Activated T-helper 1 cell treated with anti-CD3 and anti-CD28 coated beads, Interleukin-2, amount 50 U/mL, for 16 hours (primary cell): ENCODE data around the gene PRR12.
A peak's percentile ranks its signal among the peaks of the same experiment; 100 is the strongest.

ENCODE experiments used
- DNase-seq, 2 donors: peaks; one replicate each; pipeline ENCODE4 v3.0.0-alpha.2; 2020; ENCODE audit warnings: low read depth in 1 of 2, low spot score in 1 of 2

Gene PRR12

DNA sequence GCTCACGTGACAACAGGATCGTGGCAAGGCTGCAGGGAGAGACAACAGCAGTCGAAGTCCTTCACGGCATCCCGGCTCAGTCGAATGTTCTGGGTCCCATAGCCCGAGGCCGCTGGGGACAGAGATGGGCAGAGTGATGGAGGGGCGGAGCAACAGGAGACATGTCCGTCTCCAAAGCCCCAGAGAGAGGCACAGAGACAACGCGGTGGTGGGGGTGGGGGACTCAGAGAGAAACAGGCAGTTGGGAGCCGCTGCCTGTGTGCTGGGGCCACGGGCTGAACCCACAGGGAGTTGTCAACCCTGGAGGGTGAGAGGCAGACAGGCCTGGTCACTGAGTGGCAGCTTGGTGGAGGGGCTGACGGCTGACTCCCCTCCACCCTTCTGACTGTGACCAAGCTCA, 31.1 kb upstream of the PRR12 start:
- DNase-seq = no peak

DNA sequence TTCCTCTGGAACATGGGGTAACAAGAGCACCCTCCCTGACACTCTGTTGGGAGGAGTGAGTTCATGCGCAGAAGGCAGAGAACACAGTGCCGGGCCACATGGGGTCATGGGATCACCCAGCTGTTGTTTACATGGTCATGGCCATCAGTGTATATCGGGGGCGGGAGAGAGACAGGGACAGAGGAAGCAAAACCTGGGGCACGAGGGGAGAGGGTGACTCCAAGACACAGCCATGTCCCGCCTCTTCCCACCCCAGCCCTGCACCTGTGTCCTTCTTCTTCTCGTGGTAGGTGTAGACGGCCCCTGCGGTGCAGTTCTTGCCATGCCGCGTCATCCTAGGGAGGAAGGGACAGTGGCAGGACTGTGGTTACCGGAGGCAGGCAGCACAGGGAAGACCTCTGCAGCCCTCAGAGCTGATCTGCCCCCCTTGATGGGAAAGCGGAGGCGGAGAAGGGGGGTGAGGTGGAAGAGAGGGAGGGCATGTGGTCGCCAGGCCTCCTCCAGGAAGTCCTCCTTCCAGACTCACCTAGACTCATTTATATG, 30.6 kb upstream of the PRR12 start:
- no peak for DNase-seq

DNA sequence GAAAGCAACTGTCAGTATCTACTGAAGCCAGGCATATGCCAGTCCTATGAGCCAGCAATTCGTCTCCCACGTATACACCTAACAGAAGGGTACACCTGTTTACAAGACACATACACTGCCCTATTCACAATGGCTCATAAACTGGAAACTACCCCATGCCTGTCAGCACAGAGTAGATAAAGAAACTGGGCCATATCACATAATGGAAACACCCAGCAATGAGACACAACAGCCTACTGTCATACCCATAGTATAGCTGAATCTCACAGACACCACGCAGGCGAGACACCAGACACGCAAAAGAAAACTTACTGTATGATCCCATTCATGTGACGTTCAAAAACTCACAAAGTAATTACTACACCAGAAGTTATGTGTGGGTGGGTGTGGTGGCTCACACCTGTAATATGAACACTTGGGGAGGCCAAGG, 26.4 kb upstream of the PRR12 start:
- DNase-seq = no peak

DNA sequence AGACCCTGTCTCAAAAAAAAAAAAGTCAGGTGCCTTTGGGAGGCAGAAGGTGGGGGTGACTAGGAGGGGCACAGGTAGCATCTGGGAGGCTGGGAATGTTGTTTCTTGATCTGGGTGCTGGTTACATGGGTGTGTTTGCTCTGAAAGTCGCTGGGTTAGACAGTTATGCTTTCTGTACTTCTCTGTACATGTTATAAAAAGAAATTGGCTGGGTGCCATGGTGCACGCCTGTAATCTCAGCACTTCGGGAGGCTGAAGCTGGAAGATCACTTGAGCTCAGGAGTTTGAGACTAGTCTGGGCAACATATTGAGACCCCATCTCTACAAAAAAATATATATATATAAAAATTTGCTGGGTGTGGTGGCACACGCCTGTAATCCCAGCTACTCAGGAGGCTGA, 25.7 kb upstream of the PRR12 start:
- no peak for DNase-seq

DNA sequence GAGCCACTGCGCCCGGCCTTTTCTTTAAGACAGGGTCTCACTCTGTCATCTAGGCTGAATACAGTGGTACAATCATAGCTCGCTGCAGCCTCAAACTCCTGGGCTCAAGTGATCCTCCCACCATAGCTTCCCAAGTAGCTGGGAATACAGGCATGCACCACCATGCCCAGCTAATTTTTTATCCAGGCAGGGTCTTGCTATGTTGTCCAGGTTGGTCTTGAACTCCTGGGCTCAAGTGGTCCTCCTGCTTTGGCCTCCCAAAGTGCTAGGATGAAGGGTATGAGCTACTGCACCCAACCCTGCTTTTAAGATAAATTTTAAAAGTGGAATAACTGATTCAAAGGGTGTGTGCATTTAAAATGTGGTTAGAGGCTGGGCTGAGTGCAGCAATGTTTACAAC, 24.7 kb upstream of the PRR12 start:
- no peak for DNase-seq

DNA sequence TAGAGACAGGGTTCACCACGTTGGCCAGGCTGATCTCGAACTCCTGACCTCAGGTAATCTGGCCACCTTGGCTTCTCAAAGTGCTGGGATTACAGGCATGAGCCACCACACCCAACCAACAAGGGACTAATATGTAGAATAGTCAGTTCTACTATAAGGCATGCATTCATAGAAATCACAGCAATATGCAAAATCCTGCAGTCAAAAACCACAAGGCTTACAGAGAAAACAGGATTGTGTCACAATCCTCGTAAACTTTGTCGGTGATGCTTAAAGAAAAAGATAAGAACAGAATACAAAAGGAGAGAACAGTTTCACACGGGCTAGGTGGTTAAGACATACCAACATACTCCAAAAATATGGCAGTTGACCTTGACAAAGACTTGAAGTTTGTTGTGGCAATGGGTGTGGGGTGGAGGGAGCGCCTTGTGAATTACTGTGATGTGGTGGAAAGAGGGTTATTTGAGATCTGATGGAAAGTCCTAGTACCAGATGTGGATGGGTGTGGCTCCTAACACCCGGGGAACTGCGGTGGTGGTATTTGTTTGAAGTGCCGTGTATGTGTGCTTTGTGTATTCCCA, 23.0 kb upstream of the PRR12 start:
- peak in 1 of 2 donors; percentile 51 for DNase-seq

DNA sequence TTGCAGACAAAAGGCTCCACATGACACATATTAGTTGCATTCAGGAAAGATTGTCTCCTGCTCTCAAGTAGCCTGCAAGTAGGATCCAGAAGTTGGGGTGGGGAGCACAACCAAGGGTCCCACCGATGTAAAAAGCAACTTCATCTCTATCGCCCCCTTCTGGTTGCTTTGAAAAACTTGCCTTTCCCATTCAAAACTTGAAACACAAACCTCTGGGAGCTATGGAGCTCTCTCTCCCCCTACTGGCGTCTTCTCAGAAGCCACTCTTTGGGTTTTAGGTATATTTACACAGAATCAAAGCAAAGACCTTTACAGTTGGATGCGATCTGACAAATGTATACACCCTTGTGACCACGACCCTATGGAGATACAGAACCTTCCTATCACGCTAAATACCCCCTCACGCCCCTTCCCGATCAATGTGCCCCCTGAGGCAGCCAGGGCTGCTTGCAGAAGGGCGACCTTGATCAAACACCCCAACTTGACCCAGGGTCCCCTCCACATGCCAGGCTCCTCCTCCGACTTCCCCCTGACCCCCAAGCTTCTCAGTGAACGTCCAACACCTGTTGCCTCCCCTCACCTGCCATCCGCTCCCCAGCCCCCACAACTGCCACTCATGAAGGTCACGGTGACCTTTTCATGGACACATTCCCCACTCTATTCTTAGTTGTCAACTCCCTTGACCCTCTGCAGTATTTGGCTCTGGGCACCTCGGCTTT, 20.7 kb upstream of the PRR12 start:
- DNase-seq = no peak

DNA sequence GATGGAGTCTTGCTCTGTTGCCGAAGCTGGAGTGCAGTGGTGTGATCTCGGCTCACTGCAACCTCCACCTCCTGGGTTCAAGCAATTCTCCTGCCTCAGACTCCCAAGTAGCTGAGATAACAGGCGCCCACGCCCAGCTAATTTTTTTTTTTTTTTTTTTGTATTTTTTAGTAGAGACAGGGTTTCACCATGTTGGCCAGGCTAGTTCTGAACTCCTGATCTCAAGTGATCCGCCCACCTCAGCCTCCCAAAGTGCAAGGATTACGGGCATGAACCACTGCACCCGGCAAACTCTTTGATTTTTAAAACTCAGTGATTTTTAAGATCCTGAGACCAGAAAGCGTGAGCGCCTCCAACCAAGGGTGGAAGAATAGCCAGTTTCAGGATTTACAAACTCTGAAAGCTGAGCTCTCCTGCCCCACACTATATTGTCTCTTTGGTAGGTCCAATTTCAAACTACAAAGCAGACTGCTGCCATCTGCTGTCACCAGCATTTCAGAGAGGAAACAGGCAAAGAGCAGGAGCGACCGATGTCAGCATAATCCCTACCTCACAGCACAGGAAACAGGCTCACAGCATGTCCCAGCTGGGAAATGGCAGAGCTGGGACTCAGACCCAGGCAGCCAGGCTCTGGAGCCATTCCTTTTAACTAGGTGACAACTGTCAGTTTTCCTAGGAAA, 19.8 kb upstream of the PRR12 start:
- no peak for DNase-seq

DNA sequence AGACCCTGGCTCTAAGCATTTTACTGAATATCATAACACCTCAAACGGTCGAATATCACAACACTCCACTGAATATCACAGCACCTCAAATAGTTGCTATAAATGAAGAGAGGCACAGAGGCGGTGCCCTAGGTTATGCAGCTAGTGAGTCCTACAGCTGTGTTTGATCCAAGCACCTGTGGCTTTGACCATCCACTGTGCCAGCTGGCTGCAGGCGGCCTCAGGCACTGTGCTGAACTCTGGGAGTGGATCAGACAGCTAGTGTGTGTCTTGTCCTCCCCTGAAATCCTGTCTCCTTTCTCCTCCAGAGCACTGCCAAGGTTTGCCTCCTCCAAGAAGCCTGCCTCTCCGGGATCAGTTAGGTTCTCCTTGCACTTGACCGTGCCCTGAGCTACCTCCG, 18.0 kb upstream of the PRR12 start:
- DNase-seq = no peak

DNA sequence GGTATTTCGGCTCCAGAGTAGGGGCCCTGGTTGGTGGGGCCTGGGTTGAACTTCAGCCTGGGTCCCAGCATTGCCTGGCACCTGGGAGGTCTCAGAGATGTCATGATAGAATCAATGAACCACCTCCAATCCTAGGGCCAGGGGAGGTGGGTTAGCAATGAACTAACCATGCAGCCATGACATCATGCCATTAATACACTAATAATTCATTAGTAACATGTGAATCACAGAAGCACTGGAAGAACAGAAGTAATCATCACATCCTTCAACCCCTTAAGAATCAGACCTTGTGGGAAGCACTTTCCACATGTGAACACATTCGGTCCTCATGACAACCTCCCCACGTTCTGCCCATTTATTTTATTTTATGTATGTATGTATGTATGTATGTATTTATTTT, 17.6 kb upstream of the PRR12 start:
- DNase-seq = no peak

DNA sequence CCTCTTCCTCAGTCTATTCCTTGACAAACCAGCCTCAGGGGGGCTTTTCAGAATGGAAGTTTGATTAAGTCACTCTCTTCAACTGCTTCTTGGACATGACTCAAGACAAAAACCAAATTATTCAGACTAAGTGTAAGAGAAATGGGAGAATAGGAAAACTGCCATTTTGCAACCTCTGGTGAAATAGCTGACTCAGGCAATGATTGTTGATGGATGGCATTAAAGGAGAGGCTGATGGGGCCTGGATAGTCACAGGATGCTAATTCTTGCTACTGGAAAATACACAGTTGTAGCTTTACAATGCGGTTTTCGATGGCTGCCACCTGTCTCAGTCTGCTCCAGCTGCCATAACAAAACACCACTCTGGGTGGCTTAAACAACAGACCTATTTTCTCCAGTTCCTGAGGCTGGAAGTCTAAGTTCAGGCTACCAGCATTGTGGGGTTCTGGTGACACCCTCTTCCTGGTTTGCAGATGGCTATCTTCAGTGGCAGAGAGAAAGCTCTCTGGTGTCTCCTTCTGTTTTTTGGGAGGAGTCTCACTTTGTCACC, 16.7 kb upstream of the PRR12 start:
- no peak for DNase-seq

DNA sequence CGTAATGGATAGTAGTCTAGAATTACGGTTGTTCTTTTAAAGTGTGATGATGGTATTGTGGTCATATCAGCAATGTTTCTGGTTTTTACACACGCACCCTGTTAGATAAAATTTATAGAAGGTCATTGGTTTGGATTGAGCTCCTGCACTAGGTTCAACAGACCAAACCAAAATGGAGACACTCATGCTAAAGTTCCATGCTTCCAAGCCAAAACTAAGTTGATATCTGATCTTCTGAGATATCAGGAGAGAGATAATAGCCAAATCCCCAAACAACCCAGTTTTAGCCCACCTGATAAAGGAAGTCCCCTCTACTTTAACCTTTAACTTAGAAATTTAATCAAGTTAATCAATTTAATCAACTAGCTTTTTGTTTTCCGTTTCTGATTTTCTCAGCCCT, 11.8 kb upstream of the PRR12 start:
- no peak for DNase-seq

DNA sequence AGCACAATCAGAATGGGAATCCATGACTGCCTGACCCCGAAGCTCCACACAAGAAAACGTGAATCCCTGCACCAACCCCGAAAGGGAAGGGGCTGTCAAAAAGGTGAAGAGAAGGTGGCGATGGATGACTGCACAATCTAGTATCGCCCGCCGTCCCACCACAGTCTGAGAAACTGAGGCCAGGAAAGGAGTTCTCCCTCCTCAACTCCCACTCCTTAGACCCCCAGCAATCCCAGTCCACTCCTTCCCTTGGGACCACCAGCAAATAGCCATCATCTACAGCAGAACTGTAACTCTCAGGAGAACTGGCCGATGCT, 11.1 kb upstream of the PRR12 start:
- no peak for DNase-seq

DNA sequence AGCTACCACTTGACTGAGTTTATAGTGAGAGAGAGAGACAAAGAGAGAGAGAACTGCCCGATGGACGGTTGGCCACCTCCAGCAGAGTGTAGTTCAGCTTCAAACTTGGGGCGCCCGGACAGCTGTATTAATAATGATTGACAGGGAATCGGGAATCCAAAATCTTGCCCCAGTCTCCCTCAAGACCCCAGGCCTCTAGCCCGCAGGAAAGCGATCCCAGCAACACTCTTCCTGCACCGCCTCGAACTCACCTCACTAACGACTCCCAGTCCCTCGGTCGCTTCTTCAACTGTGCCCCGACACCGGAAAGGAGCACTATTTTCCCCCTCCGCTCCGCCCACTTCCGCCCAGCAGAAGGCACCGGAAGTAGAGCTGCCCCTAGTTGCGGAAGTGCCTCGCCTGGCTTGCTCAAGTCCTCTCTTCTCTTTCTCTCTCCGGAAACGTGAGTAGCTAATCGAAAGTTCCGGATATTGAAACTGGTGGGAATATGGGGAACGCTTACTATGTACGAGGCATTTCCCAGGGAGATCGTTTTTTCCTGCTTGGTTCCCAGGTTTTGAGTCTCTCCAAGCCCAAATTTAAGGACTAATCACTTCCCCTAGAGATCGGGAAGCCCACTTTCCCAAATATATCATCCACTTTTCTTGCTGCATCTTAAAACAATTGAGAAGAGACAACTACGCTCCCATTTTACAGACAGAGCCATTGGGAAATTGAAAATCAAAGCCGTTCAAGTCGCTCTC, 10.5 kb upstream of the PRR12 start, which contains the start of gene NOSIP:
TSS of gene NOSIP (minus strand) at position 293 of the 743 bp plus-strand sequence. CDS start 19,865 bp downstream, outside the sequence.
- DNase-seq = peak; percentile 90 to 94

DNA sequence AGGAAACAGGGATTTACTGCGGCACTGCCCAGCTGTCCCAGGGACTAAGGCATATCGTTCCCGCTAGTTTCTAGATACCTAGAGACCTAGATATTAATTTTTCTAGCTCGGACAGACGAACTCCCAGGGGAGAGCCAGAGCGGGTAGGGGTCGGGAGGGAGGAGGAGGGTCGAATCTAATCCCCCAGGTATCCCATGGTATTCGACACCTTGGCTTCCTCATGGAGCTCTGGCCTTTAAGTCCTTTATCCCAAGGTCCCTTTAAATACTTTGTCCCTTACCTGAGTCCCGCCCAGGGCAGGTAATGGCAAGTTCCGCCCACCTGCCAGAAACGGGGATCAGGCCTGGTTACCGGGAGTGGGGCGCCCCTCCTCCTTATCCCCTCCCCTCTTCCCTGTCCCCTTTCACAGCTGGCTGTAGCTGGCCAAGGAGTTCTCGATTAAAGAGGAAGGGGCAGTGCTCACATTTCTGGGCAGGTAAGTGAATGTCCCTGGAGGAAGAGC, 9.9 kb upstream of the PRR12 start, which contains the start of gene PRRG2:
TSS of gene PRRG2 (plus strand) at position 310 of the 502 bp plus-strand sequence. CDS start 1,904 bp downstream, outside the sequence.
- DNase-seq = no peak

DNA sequence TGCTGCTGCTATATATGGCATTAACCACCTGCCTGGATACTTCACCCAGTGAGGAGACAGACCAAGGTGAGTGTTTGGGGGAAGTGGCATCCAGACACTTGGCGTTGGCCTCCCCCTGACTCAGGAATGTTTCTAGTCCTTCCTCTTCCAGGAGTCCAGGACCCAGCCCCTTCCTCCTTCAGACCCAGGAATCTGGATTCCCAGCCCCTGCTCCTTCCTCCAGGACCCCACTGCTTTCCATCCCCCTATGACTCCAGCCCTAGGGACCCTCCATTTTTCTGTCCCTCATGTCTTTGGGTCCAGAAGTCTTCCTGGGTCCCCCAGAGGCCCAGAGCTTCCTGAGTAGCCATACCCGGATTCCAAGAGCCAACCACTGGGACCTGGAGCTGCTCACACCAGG, 7.7 kb upstream of the PRR12 start:
- no peak for DNase-seq

DNA sequence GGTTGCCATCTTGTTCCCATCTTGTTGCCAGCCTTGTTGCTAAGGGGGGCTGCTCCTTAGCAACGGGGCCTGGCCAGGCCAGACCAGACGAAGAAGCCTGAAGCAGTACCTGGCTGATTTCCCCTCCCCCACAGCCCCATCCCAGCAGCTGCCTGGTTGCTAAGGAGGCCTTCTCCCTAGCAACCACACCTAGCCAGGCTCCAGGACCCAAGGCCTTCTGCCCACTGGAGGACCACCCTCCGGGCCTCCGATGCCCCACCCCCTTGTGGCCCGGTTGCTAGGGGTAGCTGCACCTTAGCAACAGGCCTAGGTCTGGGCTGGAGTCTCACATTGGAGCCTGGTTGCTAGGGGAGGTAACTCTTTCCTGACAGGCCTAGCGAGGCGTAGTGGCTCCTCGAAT, 6.0 kb upstream of the PRR12 start:
- no peak for DNase-seq

DNA sequence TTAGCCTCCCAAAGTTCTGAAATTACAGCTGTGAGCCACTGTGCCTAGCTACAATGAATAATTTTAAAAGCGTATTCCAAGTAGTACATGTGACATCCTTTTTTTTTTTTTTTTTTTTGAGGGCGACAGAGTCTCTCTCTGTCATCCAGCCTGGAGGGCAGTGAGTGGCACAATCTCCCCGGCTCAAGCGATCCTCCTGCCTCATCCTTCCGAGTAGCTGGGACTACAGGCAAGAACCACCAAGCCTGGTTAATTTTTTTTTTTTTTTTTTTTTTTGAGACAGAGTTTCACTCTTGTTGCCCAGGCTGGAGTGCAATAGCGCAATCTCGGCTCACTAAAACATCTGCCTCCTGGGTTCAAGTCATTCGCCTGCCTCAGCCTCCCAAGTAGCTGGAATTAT, 3.8 kb upstream of the PRR12 start:
- no peak for DNase-seq

DNA sequence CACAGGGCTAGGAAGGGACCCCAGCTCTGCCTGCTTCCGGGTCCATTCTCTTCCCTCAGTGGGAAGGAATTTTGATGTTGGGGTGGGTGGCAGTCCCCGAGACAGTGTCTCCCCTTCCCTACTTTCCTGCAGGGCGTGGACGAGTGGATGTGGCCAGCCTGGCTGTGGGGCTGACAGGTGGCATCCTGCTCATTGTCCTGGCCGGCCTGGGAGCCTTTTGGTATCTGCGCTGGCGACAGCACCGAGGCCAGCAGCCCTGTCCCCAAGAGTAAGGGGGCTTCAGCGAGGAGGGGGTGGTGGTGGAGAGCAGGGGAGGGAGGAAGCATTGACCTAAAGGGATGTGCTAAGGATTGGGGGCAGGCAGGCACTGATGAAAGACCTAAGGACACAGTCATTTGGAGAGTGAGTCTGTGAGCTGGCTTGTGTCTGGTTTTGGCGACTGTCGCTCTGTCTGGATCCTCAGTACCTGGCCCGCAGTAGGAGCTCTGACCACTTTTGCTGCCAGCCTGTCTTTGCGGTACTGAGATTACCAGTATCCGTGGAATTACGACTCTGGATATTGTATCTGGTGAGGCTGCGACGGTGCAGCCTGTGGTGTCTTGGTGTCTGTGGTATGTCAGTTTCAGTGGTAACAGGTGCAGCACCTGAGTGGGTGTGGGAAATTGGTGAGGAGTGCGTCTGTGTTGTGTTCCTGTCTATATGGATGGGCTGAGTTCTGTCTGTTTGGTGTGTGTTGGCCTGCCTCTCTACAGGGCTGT, 2.4 kb upstream of the PRR12 start:
- DNase-seq = no peak

DNA sequence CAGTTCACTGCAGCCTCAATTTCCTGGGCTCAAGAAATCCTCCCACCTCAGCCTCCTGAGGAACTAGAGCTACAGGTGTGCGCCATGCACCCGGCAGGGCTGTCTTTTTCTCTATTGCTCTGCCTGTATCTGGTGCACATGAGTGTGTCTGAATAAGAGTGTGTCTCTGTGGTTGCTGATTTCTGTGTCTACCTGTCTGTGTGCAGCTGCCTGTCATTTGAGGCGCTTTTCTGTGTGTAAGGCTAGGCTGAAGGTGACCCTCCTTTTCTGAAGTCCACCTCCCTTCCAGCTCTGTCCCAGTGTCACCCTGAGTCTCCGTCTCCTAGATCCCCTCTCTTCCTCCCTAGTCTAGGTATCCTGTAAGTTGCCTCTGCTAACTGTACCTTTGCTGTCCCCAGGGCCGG, 1.5 kb upstream of the PRR12 start:
- DNase-seq = no peak
